ENCODE data around the gene ABHD12B. TPM values are rescaled to one million over a fixed set of nuclear protein-coding genes. Genes with fewer than 3 reads are reported as not detected.
"Not testable (repeated sequence)": the region's sequence is repeated elsewhere in the genome, so short reads cannot be mapped to it uniquely, and the experiment has no call there.

Gene ABHD12B
- total RNA-seq, 1 experiment from 2014 or later: not detected

GRCh38 chr14:50937800-50938199 lies 65.9 kb downstream of the ABHD12B start:
- Histone ChIP-seq H3K9me3 (ENCODE audit: low read length) (no peaks in the 10 kb centered on the region), H3K27ac (ENCODE audit: low read length) (no peak overlapping the region), H3K36me3 (ENCODE audit: insufficient read depth, low read length) (no peaks in the 10 kb centered on the region), H2AFZ (ENCODE audit: low read length) (no peak overlapping the region), H3K27me3 (ENCODE audit: low read length) (no peaks in the 10 kb centered on the region; the same call in 1 of the 2 replicates), H3K4me1 (ENCODE audit: low read length) (no peaks in the 10 kb centered on the region), H3K4me2 (ENCODE audit: low read depth, low read length, poor library complexity, severe bottlenecking) (no peak overlapping the region), H3K4me3 (ENCODE audit: low read length) (no peak overlapping the region), H3K79me2 (ENCODE audit: low read length) (no peaks in the 10 kb centered on the region), H3K9ac (ENCODE audit: low read length) (no peak overlapping the region), H3K9me2 (replicated peaks; ENCODE audit: insufficient read depth, low read length) (no peaks in the 10 kb centered on the region), H4K20me1 (ENCODE audit: insufficient read depth, low read depth, low read length) (no peaks in the 10 kb centered on the region)
- DNase-seq: no peak

- DNase-seq: no peak
- Histone ChIP-seq H3K9ac (ENCODE audit: low read length) (no peak overlapping the region), H3K27me3 (ENCODE audit: low read length) (no peaks in the 10 kb centered on the region; the same call in 1 of the 2 replicates), H3K9me2 (replicated peaks; ENCODE audit: insufficient read depth, low read length) (no peaks in the 10 kb centered on the region), H3K36me3 (ENCODE audit: insufficient read depth, low read length) (no peaks in the 10 kb centered on the region), H2AFZ (ENCODE audit: low read length) (no peak overlapping the region), H3K4me1 (ENCODE audit: low read length) (no peaks in the 10 kb centered on the region), H3K4me3 (ENCODE audit: low read length) (no peak overlapping the region), H3K4me2 (ENCODE audit: low read depth, low read length, poor library complexity, severe bottlenecking) (no peak overlapping the region), H3K9me3 (ENCODE audit: low read length) (no peaks in the 10 kb centered on the region), H3K27ac (ENCODE audit: low read length) (no peak overlapping the region), H4K20me1 (ENCODE audit: insufficient read depth, low read depth, low read length) (no peaks in the 10 kb centered on the region), H3K79me2 (ENCODE audit: low read length) (no peaks in the 10 kb centered on the region)
These were observed 69.3 kb downstream of the ABHD12B start for GRCh38 chr14:50941151-50941550.

- H3K9me2 ChIP-seq (replicated peaks; ENCODE audit: insufficient read depth, low read length); H3K27me3 ChIP-seq (ENCODE audit: low read length); H4K20me1 ChIP-seq (ENCODE audit: insufficient read depth, low read depth, low read length); H3K79me2 ChIP-seq (ENCODE audit: low read length); H3K4me3 ChIP-seq (ENCODE audit: low read length); H3K9me3 ChIP-seq (ENCODE audit: low read length); H3K36me3 ChIP-seq (ENCODE audit: insufficient read depth, low read length); DNase-seq; H3K4me1 ChIP-seq (ENCODE audit: low read length); H2AFZ ChIP-seq (ENCODE audit: low read length); H3K27ac ChIP-seq (ENCODE audit: low read length); H3K4me2 ChIP-seq (ENCODE audit: low read depth, low read length, poor library complexity, severe bottlenecking); H3K9ac ChIP-seq (ENCODE audit: low read length): not testable (repeated sequence)
These were observed 69.8 kb downstream of the ABHD12B start for GRCh38 chr14:50941638-50942037.

- Histone ChIP-seq H3K4me1 (ENCODE audit: low read length) (no peaks in the 10 kb centered on the region), H3K9ac (ENCODE audit: low read length) (no peak overlapping the region), H3K79me2 (ENCODE audit: low read length) (no peaks in the 10 kb centered on the region), H3K27me3 (ENCODE audit: low read length) (no peaks in the 10 kb centered on the region; the same call in 1 of the 2 replicates), H3K9me3 (ENCODE audit: low read length) (no peaks in the 10 kb centered on the region), H3K9me2 (replicated peaks; ENCODE audit: insufficient read depth, low read length) (no peaks in the 10 kb centered on the region), H3K4me2 (ENCODE audit: low read depth, low read length, poor library complexity, severe bottlenecking) (no peak overlapping the region), H3K4me3 (ENCODE audit: low read length) (no peak overlapping the region), H2AFZ (ENCODE audit: low read length) (no peak overlapping the region), H3K27ac (ENCODE audit: low read length) (no peak overlapping the region), H3K36me3 (ENCODE audit: insufficient read depth, low read length) (no peaks in the 10 kb centered on the region), H4K20me1 (ENCODE audit: insufficient read depth, low read depth, low read length) (no peaks in the 10 kb centered on the region)
- no peak for DNase-seq
These were observed 71.5 kb downstream of the ABHD12B start for GRCh38 chr14:50943261-50943942.

GRCh38 chr14:50943943-50944646 lies 72.2 kb downstream of the ABHD12B start, which contains the start of gene PYGL:
Gene PYGL, minus strand, starts transcription at chr14:50944483. Its CDS starts 80 bp downstream, at chr14:50944403.
- Histone ChIP-seq H3K4me3 (ENCODE audit: low read length) (no peak within 1 kb of the TSS), H2AFZ (ENCODE audit: low read length) (no peak within 1 kb of the TSS), H3K9ac (ENCODE audit: low read length) (no peak within 1 kb of the TSS), H3K4me2 (ENCODE audit: low read depth, low read length, poor library complexity, severe bottlenecking) (no peak within 1 kb of the TSS), H3K4me1 (ENCODE audit: low read length) (no peaks in the 10 kb centered on the region), H3K27me3 (ENCODE audit: low read length) (no peaks in the 10 kb centered on the region; the same call in 1 of the 2 replicates), H3K9me3 (ENCODE audit: low read length) (no peaks in the 10 kb centered on the region), H3K36me3 (ENCODE audit: insufficient read depth, low read length) (no peaks in the 10 kb centered on the region), H4K20me1 (ENCODE audit: insufficient read depth, low read depth, low read length) (no peaks in the 10 kb centered on the region), H3K9me2 (replicated peaks; ENCODE audit: insufficient read depth, low read length) (no peaks in the 10 kb centered on the region), H3K79me2 (ENCODE audit: low read length) (no peaks in the 10 kb centered on the region), H3K27ac (ENCODE audit: low read length) (no peak within 1 kb of the TSS)
- DNase-seq: no peak

- no peak for DNase-seq
- Histone ChIP-seq H4K20me1 (ENCODE audit: insufficient read depth, low read depth, low read length) (no peaks in the 10 kb centered on the region), H3K4me2 (ENCODE audit: low read depth, low read length, poor library complexity, severe bottlenecking) (no peak overlapping the region), H3K36me3 (ENCODE audit: insufficient read depth, low read length) (no peaks in the 10 kb centered on the region), H3K9ac (ENCODE audit: low read length) (no peak overlapping the region), H3K27me3 (ENCODE audit: low read length) (no peaks in the 10 kb centered on the region; the same call in 1 of the 2 replicates), H3K79me2 (ENCODE audit: low read length) (no peaks in the 10 kb centered on the region), H3K4me3 (ENCODE audit: low read length) (no peak overlapping the region), H2AFZ (ENCODE audit: low read length) (no peak overlapping the region), H3K27ac (ENCODE audit: low read length) (no peak overlapping the region), H3K9me3 (ENCODE audit: low read length) (no peaks in the 10 kb centered on the region), H3K4me1 (ENCODE audit: low read length) (no peaks in the 10 kb centered on the region), H3K9me2 (replicated peaks; ENCODE audit: insufficient read depth, low read length) (no peaks in the 10 kb centered on the region)
These were observed 73.0 kb downstream of the ABHD12B start for GRCh38 chr14:50944647-50945413.

- Histone ChIP-seq H3K27ac (ENCODE audit: low read length) (no peak overlapping the region), H2AFZ (ENCODE audit: low read length) (no peak overlapping the region), H3K9me2 (replicated peaks; ENCODE audit: insufficient read depth, low read length) (no peaks in the 10 kb centered on the region), H4K20me1 (ENCODE audit: insufficient read depth, low read depth, low read length) (no peaks in the 10 kb centered on the region), H3K4me2 (ENCODE audit: low read depth, low read length, poor library complexity, severe bottlenecking) (no peak overlapping the region), H3K9ac (ENCODE audit: low read length) (no peak overlapping the region), H3K4me1 (ENCODE audit: low read length) (no peaks in the 10 kb centered on the region), H3K27me3 (ENCODE audit: low read length) (no peaks in the 10 kb centered on the region), H3K9me3 (ENCODE audit: low read length) (no peaks in the 10 kb centered on the region), H3K4me3 (ENCODE audit: low read length) (no peak overlapping the region), H3K79me2 (ENCODE audit: low read length) (no peaks in the 10 kb centered on the region), H3K36me3 (ENCODE audit: insufficient read depth, low read length) (no peaks in the 10 kb centered on the region)
- no peak for DNase-seq
These were observed 74.5 kb downstream of the ABHD12B start for GRCh38 chr14:50946234-50946935.
